HG03442 (cell line): ENCODE data around the gene SNRPN.
A peak's percentile ranks its signal among the peaks of the same experiment; 100 is the strongest.
"Not testable (repeated sequence)": the region's sequence is repeated elsewhere in the genome, so short reads cannot be mapped to it uniquely, and the experiment has no call there.

Experiments
- ATAC-seq: cut with Tn5 transposase; IDR thresholded peaks from one replicate; pipeline ENCODE4 v1.9.1; 2021; ENCODE audit warnings: mild to moderate bottlenecking, moderate library complexity; ENCODE audit not compliant: unreplicated experiment

SNRPN gene

DNA sequence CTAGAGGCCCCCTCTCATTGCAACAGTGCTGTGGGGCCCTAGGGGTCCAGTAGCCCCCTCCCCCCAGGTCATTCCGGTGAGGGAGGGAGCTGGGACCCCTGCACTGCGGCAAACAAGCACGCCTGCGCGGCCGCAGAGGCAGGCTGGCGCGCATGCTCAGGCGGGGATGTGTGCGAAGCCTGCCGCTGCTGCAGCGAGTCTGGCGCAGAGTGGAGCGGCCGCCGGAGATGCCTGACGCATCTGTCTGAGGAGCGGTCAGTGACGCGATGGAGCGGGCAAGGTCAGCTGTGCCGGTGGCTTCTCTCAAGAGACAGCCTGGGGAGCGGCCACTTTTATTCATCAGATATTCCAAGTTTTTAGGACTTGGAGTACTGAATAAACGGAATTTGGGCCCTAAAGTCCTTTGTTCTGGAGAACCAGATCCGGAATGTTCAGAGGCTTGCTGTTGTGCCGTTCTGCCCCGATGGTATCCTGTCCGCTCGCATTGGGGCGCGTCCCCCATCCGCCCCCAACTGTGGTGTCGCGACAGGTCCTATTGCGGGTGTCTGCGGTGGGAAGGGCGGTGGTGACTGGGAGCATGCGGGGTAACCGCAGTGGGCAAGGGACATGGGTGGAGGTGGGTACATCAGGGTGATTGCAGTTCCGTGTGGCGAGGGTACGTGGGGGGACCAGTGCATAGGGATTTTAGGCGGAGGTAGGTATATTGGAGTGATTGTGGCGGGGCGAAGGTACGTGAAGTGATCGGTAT, at the start of gene SNRPN, which contains the start of gene SNURF:
Gene SNRPN (plus strand): TSS at position 205 of the 748 bp plus-strand sequence. CDS start 19,467 bp downstream, outside the sequence.
Gene SNURF (plus strand): TSS at position 205 of the 748 bp plus-strand sequence. CDS start 62 bp downstream, at position 267.
- peak; percentile 67 for ATAC-seq

DNA sequence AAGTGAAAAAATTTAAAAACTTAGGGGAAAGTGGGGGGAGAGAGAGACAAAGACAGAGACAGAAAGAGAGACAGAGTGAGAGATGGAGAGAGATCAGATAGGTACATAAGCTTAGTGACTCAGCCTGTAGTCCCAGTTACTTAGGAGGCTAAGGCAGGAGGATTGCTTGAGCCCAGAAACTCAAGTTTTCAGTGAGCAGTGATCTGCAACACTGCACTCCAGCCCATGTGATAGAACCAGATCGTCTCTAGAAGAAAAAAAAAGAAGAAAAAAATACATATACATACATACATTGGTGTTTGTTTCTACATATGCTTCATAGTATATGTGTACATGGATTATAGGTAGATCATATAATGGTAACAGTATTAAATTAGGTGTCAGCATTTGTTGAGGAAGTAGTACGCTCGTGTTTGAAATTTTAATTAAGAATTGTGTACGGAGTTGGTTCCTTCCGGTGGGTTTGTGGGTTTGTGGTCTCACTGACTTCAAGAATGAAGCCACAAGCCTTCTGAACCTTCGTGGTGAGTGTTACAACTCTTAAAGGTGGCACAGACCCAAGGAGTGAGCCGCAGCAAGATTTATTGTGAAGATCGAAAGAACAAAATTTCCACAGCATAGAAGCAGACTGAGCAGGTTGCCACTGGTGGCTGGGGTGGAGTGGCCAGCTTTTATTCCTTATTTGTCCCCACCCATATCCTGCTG, 38.3 kb upstream of the SNRPN start:
- no peak for ATAC-seq

DNA sequence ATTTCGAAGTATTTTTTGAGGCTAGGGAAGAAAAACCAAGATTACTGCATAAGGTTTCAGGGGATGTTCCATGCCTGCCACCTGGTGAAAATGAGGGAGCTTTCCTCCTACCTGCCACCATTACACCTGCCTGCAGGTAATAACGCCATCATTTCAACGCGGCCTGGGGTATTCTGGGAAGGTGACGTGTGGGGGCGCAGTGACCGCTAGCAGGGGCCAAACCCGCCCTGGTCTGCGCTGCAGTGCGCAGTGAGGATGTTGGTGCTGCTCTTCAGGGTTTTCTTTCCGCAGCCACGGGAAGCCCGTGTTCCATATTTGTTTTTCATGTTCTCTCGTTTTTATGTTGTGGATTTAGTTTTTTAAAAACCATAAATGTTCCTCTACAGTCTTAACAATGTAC, 37.4 kb upstream of the SNRPN start:
- no peak for ATAC-seq

DNA sequence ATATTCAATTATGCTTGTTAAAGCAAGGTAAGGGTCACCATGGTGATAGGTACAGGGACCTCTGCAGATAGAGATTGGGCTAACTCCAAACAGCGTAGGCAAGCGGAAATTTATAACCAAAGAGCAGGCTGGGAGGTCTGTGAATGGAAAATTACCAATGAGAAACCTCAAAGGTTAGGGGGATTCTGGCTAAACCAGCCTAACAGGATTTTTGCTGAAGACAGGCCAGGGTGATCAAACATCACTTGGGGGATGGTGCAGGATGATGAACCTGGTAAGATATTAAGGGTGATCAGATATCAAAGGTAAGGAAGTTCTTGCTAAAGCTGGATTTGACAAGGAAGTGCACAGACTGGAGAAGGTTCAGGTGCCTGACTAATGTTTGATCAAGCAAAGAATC, 35.3 kb upstream of the SNRPN start:
- no peak for ATAC-seq

DNA sequence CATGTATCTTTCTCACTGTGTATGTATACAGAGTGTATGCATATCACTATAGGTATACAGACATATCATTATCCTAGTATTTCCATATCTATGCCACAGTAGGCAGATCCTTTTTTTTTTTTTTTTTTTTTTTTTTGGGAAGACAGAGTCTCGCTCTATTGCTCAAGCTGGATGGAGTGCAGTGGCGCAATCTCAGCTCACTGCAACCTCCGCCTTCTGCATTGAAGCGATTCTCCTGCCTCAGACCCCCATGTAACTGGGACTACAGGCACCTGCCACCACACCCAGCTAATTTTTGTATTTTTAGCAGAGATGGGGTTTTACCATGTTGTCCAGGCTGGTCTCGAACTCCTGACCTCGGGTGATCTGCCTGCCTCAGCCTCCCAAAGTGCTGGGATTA, 32.0 kb upstream of the SNRPN start:
- not testable (repeated sequence) for ATAC-seq

DNA sequence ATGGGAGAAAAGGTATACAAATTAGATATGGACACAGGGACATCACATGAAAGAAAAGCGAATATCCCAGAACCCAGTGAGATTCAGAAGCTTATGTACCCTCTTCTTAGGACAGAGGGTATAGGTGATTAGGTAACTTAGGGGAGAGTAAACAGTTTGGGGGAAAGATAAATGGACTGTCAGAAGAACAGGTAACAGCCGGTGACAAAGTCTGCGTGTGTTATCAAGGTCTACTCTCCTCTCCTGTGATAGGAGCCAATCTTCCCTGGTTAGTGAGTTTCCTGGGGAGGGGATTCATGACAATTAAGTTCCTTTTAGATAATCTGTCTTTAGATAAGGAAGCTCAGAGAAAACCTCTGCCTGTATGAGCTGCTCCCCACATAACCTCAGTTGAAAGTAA, 30.6 kb upstream of the SNRPN start:
- ATAC-seq: no peak

DNA sequence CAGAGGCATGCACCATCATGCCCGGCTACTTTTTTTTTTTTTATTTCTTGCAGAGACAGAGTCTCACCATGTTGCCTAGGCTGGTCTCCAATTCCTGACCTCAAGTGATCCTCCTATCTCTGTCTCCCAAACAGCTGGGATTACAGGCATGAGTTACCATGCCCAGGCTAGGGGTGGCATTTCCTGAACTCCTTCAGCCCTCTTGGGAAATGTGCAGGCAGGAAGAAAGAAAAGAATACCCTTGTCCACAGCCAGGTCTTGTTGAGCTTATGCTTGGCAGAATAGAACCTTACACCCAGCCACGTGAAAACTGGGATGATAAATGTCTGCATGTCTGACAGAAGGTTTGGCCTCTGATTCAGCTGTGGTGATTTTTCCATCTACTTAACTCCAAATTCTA, 30.2 kb upstream of the SNRPN start:
- no peak for ATAC-seq

DNA sequence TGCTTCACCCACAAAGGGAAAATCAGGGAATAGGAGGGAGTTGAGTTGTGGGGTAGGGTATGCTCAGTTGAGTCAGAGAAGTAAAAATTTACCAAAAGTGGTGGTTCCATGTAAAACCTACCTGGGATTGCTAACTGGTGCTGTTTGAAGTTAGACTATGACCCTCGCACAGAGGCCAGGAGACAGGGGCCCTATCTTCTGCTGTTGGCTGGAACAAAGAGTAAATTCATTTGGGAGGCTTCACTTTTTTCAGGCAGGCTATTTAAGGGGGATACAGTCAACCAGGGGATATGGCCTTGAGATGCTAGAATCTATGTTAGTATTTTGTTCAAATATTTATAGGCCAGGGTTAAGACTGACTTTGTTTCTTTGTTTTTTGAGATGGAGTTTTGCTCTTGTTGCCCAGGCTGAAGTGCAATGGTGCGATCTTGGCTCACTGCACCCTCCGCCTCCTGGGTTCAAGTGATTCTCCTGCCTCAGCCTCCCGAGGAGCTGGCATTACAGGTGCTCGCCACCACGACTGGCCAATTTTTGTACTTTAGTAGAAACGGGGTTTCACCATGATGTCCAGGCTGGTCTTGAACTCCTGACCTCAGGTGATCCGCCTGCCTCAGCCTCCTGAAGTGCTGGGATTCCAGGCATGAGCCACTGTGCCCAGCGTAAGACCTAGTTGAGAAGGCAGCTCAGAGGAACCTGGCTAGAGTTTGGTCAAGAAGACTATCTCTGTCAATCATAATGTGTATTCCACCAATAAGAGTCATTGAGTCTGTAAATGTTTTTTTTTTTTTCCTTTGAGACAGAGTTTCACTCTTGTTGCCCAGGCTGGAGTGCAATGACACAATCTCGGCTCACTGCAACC, 22.7 kb upstream of the SNRPN start:
- ATAC-seq: not testable (repeated sequence)

DNA sequence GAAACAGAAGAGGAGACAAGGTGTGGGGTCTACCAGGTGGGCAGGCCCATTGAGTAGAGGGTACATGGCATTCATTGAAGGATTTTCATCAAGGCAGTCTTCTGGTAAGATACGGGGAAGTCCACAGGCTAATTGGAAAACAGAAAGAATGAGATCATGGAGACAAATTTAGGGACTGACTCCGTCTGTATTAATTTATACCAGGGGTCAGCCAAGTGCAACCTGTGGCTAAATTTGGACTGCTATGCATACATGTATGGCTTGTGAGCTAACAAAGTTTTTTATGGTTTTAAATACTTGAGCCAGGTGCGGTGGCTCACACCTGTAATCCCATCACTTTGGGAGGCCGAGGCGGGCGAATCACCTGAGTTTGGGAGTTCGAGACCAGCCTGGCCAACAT, 21.1 kb upstream of the SNRPN start:
- no peak for ATAC-seq

DNA sequence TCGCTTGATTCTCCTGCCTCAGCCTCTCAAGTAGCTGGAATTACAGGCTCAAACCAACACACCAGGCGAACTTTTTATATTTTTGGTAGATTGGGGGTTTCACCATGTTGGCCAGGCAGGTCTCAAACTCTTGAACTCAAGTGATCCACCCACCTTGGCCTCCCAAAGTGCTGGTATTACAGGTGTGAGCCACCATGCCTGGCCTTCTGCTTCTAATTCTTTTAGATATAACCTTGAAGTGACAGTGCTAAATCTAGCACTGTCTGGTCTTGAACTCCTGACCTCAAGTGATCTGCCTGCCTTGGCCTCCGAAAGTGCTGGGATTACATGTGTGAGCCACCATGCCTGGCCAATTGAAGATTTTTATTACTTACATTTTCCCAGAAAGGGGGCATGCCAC, 16.6 kb upstream of the SNRPN start:
- not testable (repeated sequence) for ATAC-seq

DNA sequence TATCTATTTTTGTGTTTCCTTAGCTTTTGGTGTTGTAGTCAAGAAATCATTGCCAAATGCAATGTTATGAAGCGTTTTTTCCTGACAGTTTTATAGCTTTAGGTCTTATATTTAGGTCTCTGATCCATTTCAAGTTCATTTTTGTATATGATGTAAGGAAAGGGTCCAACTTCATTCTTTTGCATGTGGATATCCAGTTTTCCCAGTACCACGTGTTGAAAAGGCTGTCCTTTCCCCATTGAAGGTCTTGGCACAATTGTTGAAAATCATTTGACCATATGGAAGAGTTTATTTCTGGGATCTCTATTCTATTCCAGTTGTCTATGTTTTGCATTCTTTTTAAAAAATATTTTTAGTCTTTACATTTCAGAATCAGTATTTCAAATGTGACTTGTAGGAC, 14.6 kb upstream of the SNRPN start:
- ATAC-seq: no peak

DNA sequence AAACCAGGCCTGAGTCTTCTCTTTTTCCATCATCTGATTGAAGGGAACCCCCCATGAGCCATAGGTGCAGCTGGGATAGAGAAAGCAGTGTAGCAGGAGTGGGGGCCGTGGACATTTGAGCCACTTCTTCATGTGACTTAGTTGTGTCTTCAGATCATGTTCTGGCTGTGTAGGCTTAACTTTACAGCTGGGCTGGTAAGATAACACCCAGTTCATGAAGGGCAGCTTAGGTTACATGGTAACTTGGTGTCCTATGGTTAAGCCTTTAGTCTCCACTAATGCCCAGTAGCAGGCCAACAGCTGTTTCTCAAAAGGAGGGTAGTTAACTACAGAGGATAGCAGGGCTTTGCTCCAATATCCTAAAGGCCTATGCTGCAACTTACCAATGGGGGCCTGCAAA, 11.4 kb upstream of the SNRPN start:
- no peak for ATAC-seq

DNA sequence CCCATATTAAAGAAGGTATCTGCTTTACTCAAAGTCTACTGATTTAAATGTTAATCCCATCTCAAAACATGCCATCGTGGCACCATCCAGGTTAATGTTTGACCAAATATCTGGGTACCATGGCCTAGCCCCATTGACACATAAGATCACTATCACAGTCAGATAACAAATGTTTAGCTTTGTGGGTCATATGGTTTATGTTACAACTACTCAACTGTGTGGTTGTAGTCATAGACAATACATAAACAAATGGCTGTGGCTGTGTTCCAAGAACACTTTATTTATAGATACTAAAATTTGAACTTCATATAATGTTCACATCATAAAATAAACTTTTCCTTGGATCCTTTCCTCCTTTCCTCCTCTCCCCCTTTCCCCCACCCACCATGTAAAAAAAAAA, 9.8 kb upstream of the SNRPN start:
- no peak for ATAC-seq

DNA sequence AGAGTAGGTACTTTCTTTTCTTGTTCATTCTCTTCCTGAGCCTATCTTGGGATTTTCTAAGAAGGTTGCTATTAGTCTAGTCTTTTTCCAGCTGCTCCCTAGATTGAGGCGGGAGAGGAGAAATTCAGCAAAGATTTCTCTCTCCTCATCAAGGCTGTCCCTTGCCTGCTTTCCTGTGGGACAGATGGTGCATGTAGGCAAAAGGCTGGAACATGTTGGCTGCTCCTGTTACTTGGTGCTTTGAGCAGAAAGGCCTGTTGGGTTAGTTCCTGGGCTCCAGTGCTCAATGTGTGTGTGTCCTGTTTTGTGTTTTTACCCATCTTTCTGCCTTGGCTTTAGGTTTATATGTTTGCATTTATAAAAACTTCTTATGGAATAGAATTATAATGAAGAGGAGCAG, 9.1 kb upstream of the SNRPN start:
- ATAC-seq: no peak

DNA sequence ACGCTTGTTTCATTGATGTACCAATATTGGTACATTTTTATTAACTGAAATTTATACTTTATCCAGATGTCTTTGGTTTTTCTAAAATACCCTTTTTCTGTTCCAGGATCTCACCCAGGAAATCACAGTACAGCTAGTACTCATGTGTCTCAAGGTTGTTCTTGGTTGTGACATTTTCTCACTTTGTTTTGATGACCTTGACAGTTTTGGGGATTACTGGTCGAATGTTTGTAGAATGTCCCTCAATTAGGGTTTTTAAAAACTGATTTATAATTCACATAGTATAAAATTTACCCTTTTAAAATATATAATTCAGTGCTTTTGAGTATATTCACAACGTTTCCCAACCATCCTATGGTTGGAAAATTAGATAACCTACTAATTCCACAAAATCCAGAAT, 6.3 kb upstream of the SNRPN start:
- ATAC-seq: no peak

DNA sequence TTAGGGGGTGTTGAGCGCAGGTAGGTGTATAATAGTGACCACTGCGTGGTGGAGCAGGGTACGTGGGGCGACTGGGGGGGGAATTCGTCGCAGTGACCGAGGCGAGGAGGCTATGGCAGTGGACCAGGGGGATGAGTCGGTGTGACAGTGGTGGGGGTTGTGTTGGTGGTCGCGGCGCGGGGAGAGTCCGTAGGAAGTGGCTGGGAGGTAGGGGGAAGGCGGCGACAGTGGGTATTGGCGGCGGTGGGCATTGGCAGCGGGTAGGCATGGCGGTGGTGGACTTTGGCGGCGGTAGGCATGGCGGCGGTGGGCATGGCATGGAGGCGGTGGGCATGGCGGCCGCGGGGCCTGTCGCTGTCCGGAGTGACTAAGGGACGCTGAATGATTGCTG, 739 bp downstream of the SNRPN start:
- no peak for ATAC-seq

DNA sequence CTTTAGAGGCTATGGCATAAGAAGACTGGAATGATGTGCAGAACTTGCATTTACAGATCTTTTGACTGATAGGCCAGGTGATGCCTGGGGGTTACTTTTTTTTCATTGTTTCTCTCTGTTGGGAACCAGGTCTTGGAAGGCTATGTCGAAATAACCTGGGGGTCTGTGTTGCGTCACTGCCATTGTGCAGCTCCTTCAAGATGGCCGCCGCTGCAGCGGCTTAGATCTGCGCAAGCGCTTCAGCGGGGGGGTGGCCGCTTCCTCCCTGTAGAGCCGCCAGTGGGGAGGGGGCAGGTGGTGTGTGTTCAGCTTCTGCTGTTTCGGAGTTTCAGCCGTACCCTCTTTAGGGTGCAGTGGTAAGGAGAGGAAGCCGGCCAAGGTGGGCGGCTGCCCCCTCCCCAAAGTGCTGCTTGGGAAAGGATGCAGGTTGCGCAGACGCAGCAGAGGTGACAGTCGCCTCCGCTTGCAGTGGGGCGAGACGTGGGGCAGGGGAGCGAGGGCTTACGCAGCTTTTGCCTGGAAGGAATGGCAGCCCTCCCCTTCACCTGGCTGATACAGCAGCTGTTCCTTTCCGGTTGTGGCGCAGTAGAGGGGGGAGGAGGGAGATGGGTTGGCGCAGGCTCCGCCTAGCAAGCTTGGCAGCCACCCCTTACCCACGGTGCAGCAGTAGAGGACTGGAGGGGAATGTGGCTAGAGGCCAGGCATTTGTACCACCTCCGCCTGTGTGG, 1.5 kb downstream of the SNRPN start:
- ATAC-seq: peak; percentile 71

DNA sequence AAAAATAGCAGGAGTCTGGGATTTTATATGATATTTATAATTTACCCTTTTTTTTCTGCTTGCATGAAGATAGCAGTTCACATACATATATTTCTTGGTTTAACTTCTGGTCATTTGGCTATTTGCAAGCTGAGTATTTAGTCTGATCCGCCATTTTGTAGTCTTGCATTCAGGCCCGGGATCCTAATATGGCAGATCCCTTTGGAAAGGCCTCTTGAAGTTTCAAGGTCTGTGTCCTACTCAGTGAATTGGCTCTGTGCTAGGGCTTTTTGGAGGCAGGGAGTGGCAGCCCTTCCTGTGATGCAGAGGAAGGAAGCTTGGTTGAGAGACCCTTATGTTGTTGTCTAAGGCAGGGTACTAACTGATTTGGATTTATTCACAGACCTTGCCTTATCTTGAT, 2.9 kb downstream of the SNRPN start:
- no peak for ATAC-seq

DNA sequence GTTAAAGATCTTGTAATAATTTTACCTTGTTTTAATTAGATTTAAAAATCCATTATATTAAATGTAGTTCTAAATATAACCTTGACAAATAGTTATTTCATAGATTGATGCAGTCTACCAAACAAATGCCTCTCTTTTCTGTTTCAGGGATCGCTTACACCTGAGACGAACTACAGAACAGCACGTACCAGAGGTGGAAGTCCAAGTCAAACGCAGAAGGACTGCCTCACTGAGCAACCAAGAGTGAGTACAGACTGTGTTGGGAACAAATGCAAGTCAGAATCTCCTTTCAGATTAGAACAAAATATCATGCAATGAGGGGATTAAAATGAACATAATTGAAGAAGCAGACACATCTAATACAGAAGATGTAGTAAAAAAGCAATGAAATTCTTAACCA, 7.2 kb downstream of the SNRPN start:
- no peak for ATAC-seq

DNA sequence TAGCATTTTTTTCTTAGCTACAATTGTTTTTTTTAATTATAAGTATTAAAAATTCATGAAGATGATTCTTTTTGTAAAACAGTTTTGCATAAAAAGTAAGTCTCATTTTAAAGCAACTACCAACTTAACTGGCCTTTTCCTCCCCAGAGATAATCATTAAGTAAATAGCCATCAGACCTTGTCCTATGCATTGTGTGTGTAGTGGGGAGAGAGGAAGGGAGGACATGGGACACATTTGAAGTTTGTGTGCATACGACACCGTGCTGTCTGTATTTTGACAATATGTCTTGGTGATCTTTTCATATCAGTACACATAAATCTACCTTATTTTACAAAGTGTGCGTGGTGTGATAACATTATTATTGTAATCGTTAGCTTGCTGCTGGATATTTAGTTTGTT, 8.1 kb downstream of the SNRPN start:
- ATAC-seq: no peak
